NCI-H2081 (cell line): Measurements from ENCODE around the gene SP8.

Experiments
- DNase-seq, 2 experiments: peaks; one replicate each; lab custom pipeline; 2025; lab: John Stamatoyannopoulos, UW

The SP8 gene

DNA sequence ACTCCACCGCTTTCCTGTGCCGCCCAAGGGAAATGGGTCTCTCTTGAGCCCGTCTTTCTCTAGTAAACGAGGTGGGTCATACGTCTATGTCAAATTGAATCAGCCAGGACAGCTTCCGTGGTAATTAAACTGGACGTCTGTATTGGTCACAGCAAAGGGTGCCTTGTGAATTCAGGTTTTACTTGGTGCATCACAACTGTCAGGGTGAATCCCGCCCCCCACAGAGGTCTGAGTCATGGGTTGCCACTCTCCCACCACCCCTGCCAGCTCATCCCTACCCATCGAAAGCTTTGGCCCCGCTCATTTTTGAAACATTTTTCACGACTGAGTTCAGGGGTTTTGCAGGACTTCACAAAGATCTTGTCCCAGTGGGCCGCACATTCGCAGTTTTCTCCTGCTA lies 8.0 kb upstream of the SP8 start:
- DNase-seq: no peak

GRCh38 chr7:20793694-20794394 lies 7.2 kb upstream of the SP8 start:
- peak; percentile 52 to 81 for DNase-seq

DNA sequence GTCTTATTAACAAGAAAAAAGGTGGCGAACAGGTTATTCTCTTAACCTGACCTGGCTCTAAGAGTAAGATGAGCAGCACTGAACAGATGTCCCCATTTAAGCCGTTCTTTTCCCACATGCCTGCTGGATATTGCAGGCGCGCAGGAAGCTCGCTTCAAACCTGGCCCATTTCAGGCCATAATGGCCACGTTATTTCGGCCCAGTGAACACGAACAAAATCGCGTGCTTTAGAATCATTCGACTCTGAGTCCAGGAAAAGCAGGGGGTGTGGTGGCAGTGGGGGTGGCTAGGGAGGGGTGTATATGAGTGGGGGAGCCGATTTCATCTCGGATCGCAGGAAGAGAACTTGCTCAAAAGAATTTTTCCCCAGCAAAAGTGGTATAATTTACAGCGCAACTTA lies 6.6 kb upstream of the SP8 start:
- DNase-seq: peak; percentile 92 to 98

- DNase-seq: peak in 1 of 2 experiments; percentile 75
Measured at GRCh38 chr7:20791538-20792434, 5.1 kb upstream of the SP8 start.

DNA sequence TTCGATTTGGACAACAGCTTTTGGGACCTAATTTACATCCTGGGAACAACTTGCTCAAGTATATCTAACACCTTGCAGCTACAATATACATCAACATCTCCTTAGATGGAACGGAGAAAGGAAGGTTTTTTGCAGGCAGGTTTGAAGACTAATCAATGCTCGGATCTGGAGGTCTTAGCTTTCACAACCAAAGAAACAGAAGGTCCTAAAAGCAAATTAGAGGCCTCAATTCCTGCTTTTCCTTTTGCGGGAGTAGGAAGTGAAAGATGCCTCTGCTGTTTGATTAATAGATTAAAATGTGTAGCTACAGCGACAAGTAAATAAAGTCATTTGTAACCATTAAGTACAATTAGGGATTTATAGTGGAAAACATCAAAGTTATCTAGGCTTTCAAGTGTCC lies 3.7 kb upstream of the SP8 start:
- peak in 1 of 2 experiments; percentile 46 for DNase-seq

DNA sequence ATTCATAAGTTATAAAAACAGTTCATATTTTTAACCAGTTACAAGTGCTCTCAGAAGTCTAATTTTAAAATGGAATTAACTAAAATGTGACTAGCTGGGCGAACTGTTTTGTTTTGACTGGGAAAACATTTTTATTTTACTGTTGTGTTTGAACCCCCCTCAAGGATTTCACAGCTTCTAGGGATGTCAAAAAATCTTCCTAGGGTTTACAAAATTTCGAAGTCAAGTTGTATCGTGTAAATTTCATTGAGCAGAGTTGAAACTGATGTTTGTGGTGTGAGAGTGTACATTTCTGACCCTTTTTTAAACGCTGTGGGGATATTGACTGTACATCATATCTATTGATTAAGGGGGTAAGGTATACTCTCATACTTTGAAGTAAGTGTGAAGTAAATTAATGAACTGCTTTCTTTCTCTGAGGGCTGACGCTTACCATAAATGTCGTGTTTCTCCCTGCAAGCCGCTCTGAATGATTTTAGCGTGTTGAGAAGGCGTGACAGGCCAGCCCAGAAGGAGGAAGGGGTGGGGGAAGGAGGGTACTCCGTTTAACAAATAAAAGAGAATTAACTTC lies 1.8 kb upstream of the SP8 start:
- DNase-seq: peak; percentile 47 to 74

DNA sequence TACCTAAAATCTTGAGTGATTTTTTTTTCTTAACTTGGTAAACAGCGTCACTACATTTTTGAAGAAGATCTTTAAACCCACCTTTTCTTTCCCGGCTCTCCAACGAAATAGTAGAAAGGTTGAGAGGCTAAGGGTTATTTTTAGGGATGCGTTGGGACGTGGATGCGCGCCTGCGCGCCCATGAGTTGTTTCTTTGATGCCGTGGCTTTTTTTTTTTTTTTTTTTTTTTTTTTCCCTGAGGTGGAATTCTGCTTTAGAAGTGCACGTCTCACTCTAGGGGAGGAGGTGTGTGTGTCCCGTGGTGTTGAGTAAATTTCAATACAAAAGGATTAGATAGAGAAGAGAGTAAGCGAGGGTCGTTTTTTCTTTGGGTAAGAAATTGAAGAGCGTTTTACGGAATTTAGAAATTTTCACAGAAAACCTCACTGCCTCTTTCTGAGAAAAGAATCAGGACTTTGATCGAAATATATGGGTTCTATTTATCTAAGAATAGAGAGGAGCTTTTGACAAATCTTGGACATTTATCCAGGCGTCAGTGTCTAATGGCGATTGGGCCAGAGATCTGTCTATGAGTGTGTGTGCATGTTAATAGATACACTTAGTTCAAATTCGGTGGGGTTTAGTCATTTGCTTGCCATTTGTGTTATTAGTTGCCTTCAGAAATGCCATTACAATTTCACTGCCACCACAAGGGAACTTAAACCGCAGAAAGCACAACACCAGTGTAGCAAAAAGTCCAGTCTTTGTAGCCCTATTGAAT lies 1.2 kb upstream of the SP8 start:
- DNase-seq: peak; percentile 79 to 80

- peak in 1 of 2 experiments; percentile 70 for DNase-seq
Measured at GRCh38 chr7:20786421-20786778, 286 bp downstream of the SP8 start.

GRCh38 chr7:20786049-20786412 lies 655 bp downstream of the SP8 start:
- DNase-seq: no peak

- peak; percentile 59 to 64 for DNase-seq
Measured at GRCh38 chr7:20785157-20786048, 1.3 kb downstream of the SP8 start.

- DNase-seq: peak; percentile 59 to 68
Measured at GRCh38 chr7:20784388-20785156, 2.1 kb downstream of the SP8 start.

DNA sequence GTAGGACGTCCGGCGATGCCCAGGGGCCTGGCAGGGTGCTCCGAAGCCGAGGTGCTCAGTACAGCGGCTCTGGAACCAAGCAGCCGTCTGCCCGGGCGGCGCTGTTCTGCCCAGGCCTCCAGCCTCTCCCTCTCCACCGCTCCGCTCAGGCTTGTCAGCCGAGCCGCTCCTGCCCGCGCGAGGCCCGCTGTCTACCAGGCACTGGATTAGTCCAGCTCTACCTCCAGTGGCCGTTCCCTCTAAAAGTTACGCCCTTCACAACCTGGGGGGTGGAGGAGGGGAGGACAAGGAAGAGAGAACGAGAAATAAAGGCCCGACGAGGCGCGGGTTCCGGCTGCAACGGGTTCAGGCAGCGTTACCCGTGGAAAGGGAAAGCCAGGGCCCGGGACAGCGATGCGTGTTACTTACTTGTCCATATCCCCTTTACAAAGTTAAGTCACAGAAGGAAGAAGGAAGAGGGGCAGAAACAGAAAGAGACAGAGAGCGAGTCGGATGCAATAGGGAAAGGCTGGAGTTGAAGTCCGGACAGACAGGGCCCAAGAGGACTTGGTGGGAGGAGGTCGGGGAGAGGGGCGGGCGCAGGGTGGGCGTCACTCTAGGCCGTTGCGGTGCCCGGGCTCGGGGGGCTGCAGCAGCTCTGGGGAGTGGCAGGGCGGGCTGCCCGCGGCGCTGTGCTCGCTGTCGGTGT lies 2.8 kb downstream of the SP8 start:
- peak in 1 of 2 experiments; percentile 41 for DNase-seq

- DNase-seq: no peak
Measured at GRCh38 chr7:20783125-20783699, 3.5 kb downstream of the SP8 start.

DNA sequence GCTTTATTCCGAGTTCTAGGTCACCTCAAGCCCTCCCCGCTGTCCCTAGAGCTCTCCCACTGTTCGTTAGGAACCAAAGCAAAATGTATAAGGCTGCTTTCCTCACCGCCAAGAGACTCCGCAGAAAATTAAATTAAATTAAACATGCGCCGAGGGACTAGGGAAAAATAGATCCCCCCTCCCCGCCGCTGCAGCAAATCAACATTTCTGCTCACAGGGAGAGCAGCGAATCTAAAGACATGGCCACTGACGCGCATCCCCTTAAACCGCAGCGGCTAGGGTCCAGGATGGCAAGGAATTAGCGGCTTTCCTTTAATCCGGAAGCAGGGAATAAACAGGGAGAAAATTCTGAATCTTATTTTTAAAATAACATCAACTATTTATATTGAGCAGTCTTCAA lies 7.6 kb downstream of the SP8 start:
- no peak for DNase-seq

GRCh38 chr7:20778063-20778721 lies 8.5 kb downstream of the SP8 start:
- peak in 1 of 2 experiments; percentile 42 for DNase-seq

- DNase-seq: no peak
Measured at GRCh38 chr7:20777377-20778062, 9.2 kb downstream of the SP8 start.

GRCh38 chr7:20776942-20777341 lies 9.7 kb downstream of the SP8 start:
- no peak for DNase-seq

GRCh38 chr7:20776214-20776911 lies 10.3 kb downstream of the SP8 start:
- DNase-seq: no peak
